Endothelial cell of umbilical vein (primary cell): Measurements from ENCODE around the gene VPS54. TPM values are rescaled to one million over a fixed set of nuclear protein-coding genes. Genes with fewer than 3 reads are reported as not detected.

Source experiments
- BruUV-seq: library from RNA; stranded (reverse); fragments of 400-500 nt; replicated peaks from 2 replicates; lab custom pipeline; 2021; lab: Mats Ljungman, UMichigan
- CTCF ChIA-PET: fragments of 300-600, 350-600 bp; sonication (Branson Sonifier 250); formaldehyde crosslinking; loops from one replicate; lab custom pipeline; 2021; ENCODE audit warnings: antibody characterized with exemption, inconsistent platforms; lab: Charles Lee
- POLR2A ChIA-PET: fragments of 300-600, 350-600 bp; sonication (Branson Sonifier 250); formaldehyde crosslinking; loops from one replicate; lab custom pipeline; 2021; ENCODE audit warnings: antibody characterized with exemption, inconsistent platforms; lab: Charles Lee
- DNase-seq: peaks from one replicate; pipeline ENCODE4 v3.0.0-alpha.2; 2011; ENCODE audit warnings: low read depth, low spot score
- FAIRE-seq: peaks from 2 replicates; lab custom pipeline; 2011; peaks lifted over from hg19 to GRCh38; lab: Jason Lieb, UNC
- H2AFZ ChIP-seq: 2 replicates; pipeline ENCODE4 v1.6.0; 2012; ENCODE audit warnings: low read depth, low read length, control low read depth, inconsistent platforms
- H3K27ac ChIP-seq: 2 replicates; pipeline ENCODE4 v1.5.1; 2011; ENCODE audit warnings: low read depth, mild to moderate bottlenecking, control low read depth, low read length, moderate library complexity; ENCODE audit not compliant: insufficient read depth
- H3K27me3 ChIP-seq, 2 experiments: 2 replicates each; pipeline versions ENCODE4 v1.6.0 to v1.6.1; 2011; ENCODE audit warnings: low read length in 2 of 2, mixed read lengths in 1 of 2; ENCODE audit not compliant: control insufficient read depth in 2 of 2, insufficient read depth in 2 of 2
- H3K36me3 ChIP-seq, 2 experiments: 2 replicates in 1 of 2; 3 replicates in 1 of 2; pipeline ENCODE4 v1.5.1; 2011; ENCODE audit warnings: low read length in 2 of 2, mild to moderate bottlenecking in 1 of 2, moderate library complexity in 1 of 2; ENCODE audit not compliant: control insufficient read depth in 2 of 2, insufficient read depth in 2 of 2; ENCODE audit errors: extremely low read depth in 1 of 2
- H3K4me1 ChIP-seq: 3 replicates; pipeline ENCODE4 v1.5.1; 2011; ENCODE audit warnings: mild to moderate bottlenecking, low read length; ENCODE audit not compliant: control insufficient read depth, insufficient read depth; ENCODE audit errors: extremely low read depth
- H3K4me2 ChIP-seq: 2 replicates; pipeline ENCODE4 v1.6.1; 2011; ENCODE audit warnings: low read length, control low read depth, mixed read lengths; ENCODE audit not compliant: insufficient read depth
- H3K4me3 ChIP-seq, 3 experiments: fragments of 200-600 bp in 1 of 3; sonication (generic), shearing (Covaris generic) in 1 of 3; replicated peaks in 1 of 3; 2 replicates each; pipeline ENCODE4 v1.5.1; 2011 to 2016; ENCODE audit warnings: control low read depth in 3 of 3, low read length in 3 of 3, mild to moderate bottlenecking in 2 of 3, inconsistent platforms in 1 of 3, low read depth in 1 of 3, moderate library complexity in 1 of 3; ENCODE audit not compliant: insufficient read depth in 1 of 3
- H3K79me2 ChIP-seq: 2 replicates; pipeline ENCODE4 v1.6.0; 2012; ENCODE audit warnings: low read length, inconsistent platforms; ENCODE audit not compliant: control insufficient read depth, insufficient read depth
- H3K9ac ChIP-seq: replicated peaks from 2 replicates; pipeline ENCODE3; 2011; ENCODE audit warnings: low read length, control low read depth; ENCODE audit not compliant: insufficient read depth; ENCODE audit errors: extremely low read depth
- H3K9me1 ChIP-seq: replicated peaks from 3 replicates; pipeline ENCODE4 v1.6.0; 2011; ENCODE audit warnings: mild to moderate bottlenecking, low read length; ENCODE audit not compliant: control insufficient read depth, insufficient read depth; ENCODE audit errors: extremely low read depth
- H3K9me3 ChIP-seq: replicated peaks from 2 replicates; pipeline ENCODE4 v1.5.1; 2012; ENCODE audit warnings: low read length, inconsistent platforms; ENCODE audit not compliant: control insufficient read depth, insufficient read depth
- H4K20me1 ChIP-seq: replicated peaks from 2 replicates; pipeline ENCODE3; 2011; ENCODE audit warnings: mild to moderate bottlenecking, low read length; ENCODE audit not compliant: control insufficient read depth, insufficient read depth; ENCODE audit errors: extremely low read depth
- EZH2 ChIP-seq: IDR thresholded peaks from 2 replicates; pipeline ENCODE4 v1.6.1; 2012; ENCODE audit warnings: borderline replicate concordance, low read depth, mild to moderate bottlenecking, moderate library complexity, low read length, inconsistent platforms; ENCODE audit not compliant: severe bottlenecking
- FOS ChIP-seq: IDR thresholded peaks from 2 replicates; pipeline ENCODE4 v1.6.1; 2011; ENCODE audit warnings: mild to moderate bottlenecking, low read length, moderate library complexity, borderline replicate concordance; ENCODE audit not compliant: insufficient read depth
- GATA2 ChIP-seq: IDR thresholded peaks from 2 replicates; pipeline ENCODE4 v1.7.0; 2011; ENCODE audit warnings: low read depth, mild to moderate bottlenecking, moderate library complexity, mixed read lengths, low read length; ENCODE audit not compliant: insufficient read length, insufficient read depth
- JUN ChIP-seq: IDR thresholded peaks from 2 replicates; pipeline ENCODE4 v1.6.1; 2011; ENCODE audit warnings: borderline replicate concordance, low read depth; ENCODE audit not compliant: insufficient read length, insufficient read depth
- MYC ChIP-seq: IDR thresholded peaks from one replicate; pipeline ENCODE4 v1.6.1; 2011; ENCODE audit warnings: mild to moderate bottlenecking, low read depth, low read length
- POLR2A ChIP-seq: IDR thresholded peaks from 2 replicates; pipeline ENCODE4 v1.6.1; 2012; ENCODE audit warnings: low read depth, mild to moderate bottlenecking, control low read depth, low read length
- POLR2AphosphoS5 ChIP-seq: IDR thresholded peaks from 2 replicates; pipeline ENCODE4 v1.6.1; 2012; ENCODE audit warnings: low read depth, mild to moderate bottlenecking, control low read depth, low read length, moderate library complexity; ENCODE audit not compliant: insufficient read depth
- dilution Hi-C: fragments of 300-500 bp; cut with MboI; formaldehyde crosslinking; loops from one replicate; pipeline ENCODE4 v1.15.0; 2019; ENCODE audit warnings: low sequenced_read_pairs; ENCODE audit not compliant: extremely low pct_ligation_motif_present
- intact Hi-C: fragments of 100-400 bp; cut with micrococcal nuclease; formaldehyde crosslinking; loops from one replicate; pipeline ENCODE4 v1.10.0; 2022
- polyA plus RNA-seq, 4 experiments: library from polyadenylated mRNA; depleted of rRNA in 3 of 4; stranded (reverse) in 3 of 4; unstranded in 1 of 4; fragments of >200 nt; gene quantifications; 2 replicates each; pipeline versions ENCODE4 v1.2.1 to v1.2.3, GENCODE V29; 2011 to 2012; ENCODE audit warnings: missing spikeins in 1 of 4
- total RNA-seq: library from RNA; stranded (reverse); gene quantifications from 2 replicates; pipeline ENCODE4 v1.2.3, GENCODE V29; 2021
- TF ChIP-seq, protein P1 (sequence below): IDR thresholded peaks from 2 replicates; pipeline ENCODE4 v1.6.1; 2011; ENCODE audit not compliant: insufficient read depth, insufficient read length
- TF ChIP-seq, protein P2 (sequence below), 2 donors: IDR thresholded peaks; 1 replicate in 1 of 2; 2 replicates in 1 of 2; pipeline ENCODE4 v1.5.1; 2011; ENCODE audit warnings: low read length in 2 of 2, mild to moderate bottlenecking in 2 of 2, moderate library complexity in 2 of 2, control low read depth in 1 of 2, inconsistent platforms in 1 of 2, low read depth in 1 of 2; ENCODE audit not compliant: insufficient read depth in 1 of 2; ENCODE audit errors: extremely low read depth in 1 of 2

VPS54 gene
- total and polyA plus RNA-seq, 2 donors (not counting 3 experiments of a cell fraction or from before 2014, with no cell fraction given) = 6.3 to 17.7 TPM

DNA sequence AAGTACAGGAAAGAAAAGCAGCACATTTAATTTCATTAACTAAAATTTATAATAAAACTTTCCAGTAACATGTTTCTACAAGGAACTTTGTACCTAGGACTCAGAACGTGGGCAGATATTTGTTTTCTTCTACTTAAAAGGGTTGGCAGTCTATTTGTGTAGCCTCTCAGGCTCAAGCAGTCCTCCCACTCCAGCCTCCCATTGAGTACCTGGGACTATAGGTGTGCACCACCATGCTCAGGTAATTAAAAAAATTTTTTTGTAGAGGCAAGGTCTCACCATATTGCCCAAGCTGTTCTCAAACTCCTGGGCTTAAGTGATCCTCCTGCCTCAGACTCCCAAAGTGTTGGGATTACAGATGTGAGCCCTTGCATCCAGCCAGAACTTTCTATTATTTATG lies 140.7 kb downstream of the VPS54 start:
- H3K4me2 ChIP-seq = no peak overlapping the region
- no peak overlapping the region for H3K27ac ChIP-seq
- BruUV-seq = no TSS peak
- H2AFZ ChIP-seq = no peak overlapping the region
- no peak overlapping the region for H3K4me3 ChIP-seq
- TF ChIP-seq, protein P1, sequence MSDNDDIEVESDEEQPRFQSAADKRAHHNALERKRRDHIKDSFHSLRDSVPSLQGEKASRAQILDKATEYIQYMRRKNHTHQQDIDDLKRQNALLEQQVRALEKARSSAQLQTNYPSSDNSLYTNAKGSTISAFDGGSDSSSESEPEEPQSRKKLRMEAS = no peak
- TF ChIP-seq EZH2 (no peak), GATA2 (no peak), MYC (no peak), FOS (no peak), POLR2A (no peak), JUN (no peak), POLR2AphosphoS5 (no peak)
- TF ChIP-seq, protein P2, sequence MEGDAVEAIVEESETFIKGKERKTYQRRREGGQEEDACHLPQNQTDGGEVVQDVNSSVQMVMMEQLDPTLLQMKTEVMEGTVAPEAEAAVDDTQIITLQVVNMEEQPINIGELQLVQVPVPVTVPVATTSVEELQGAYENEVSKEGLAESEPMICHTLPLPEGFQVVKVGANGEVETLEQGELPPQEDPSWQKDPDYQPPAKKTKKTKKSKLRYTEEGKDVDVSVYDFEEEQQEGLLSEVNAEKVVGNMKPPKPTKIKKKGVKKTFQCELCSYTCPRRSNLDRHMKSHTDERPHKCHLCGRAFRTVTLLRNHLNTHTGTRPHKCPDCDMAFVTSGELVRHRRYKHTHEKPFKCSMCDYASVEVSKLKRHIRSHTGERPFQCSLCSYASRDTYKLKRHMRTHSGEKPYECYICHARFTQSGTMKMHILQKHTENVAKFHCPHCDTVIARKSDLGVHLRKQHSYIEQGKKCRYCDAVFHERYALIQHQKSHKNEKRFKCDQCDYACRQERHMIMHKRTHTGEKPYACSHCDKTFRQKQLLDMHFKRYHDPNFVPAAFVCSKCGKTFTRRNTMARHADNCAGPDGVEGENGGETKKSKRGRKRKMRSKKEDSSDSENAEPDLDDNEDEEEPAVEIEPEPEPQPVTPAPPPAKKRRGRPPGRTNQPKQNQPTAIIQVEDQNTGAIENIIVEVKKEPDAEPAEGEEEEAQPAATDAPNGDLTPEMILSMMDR (IDR thresholded peaks at IDR 0.05; ENCODE audit: extremely low read depth in 1 of 2, insufficient read depth in 1 of 2, low read depth in 1 of 2, low read length in 2 of 2) = no peak
- H4K20me1 ChIP-seq = no peaks in the 10 kb centered on the region
- H3K27me3 ChIP-seq = no peaks in the 10 kb centered on the region
- H3K9me1 ChIP-seq = no peaks in the 10 kb centered on the region
- ChIA-PET CTCF (interaction anchor here (1.2 kb wide), 1 partner anchor 26 kb away, joined by 3 read pairs; no protein-coding TSS in a partner anchor), POLR2A (no interaction called here)
- no peak for DNase-seq
- H3K79me2 ChIP-seq = peaks cover under 1% of the 10 kb centered on the region
- H3K36me3 ChIP-seq = peaks cover 3 to 5% of the 10 kb centered on the region in 2 experiments
- no peaks in the 10 kb centered on the region for H3K4me1 ChIP-seq
- FAIRE-seq = no peak
- dilution Hi-C loops (no loop called here), intact Hi-C loops (no loop called here)
- H3K9ac ChIP-seq = no peak overlapping the region
- no peaks in the 10 kb centered on the region for H3K9me3 ChIP-seq
